NCI-H2081 treated with DMSO at 0.1 percent for 48 hours (cell line): ENCODE results near the gene PEX26.
"Not testable (repeated sequence)": the region's sequence is repeated elsewhere in the genome, so short reads cannot be mapped to it uniquely, and the experiment has no call there.

ENCODE experiments used
- DNase-seq: peaks from one replicate; lab custom pipeline; 2025; lab: John Stamatoyannopoulos, UW

PEX26 gene

GRCh38 chr22:18119409-18120110 lies 41.8 kb downstream of the PEX26 start:
- DNase-seq = no peak

- no peak for DNase-seq
These were observed 43.1 kb downstream of the PEX26 start for GRCh38 chr22:18120857-18121256.

- no peak for DNase-seq
These were observed 43.7 kb downstream of the PEX26 start for GRCh38 chr22:18121506-18121905.

- DNase-seq = no peak
These were observed 44.3 kb downstream of the PEX26 start for GRCh38 chr22:18121954-18122554.

GRCh38 chr22:18123476-18124025 lies 45.8 kb downstream of the PEX26 start:
- not testable (repeated sequence) for DNase-seq

- no peak for DNase-seq
These were observed 48.8 kb downstream of the PEX26 start for GRCh38 chr22:18126606-18127005.

- DNase-seq = no peak
These were observed 52.2 kb downstream of the PEX26 start for GRCh38 chr22:18130018-18130417.

GRCh38 chr22:18130699-18131429 lies 53.1 kb downstream of the PEX26 start:
- no peak for DNase-seq

- no peak for DNase-seq
These were observed 55.7 kb downstream of the PEX26 start for GRCh38 chr22:18133452-18133851.

GRCh38 chr22:18136563-18137320 lies 59.0 kb downstream of the PEX26 start:
- no peak for DNase-seq

GRCh38 chr22:18141004-18141403 lies 63.2 kb downstream of the PEX26 start:
- not testable (repeated sequence) for DNase-seq

- no peak for DNase-seq
These were observed 66.3 kb downstream of the PEX26 start for GRCh38 chr22:18144105-18144504.

- no peak for DNase-seq
These were observed 68.0 kb downstream of the PEX26 start for GRCh38 chr22:18145676-18146388.

GRCh38 chr22:18146389-18146753 lies 68.6 kb downstream of the PEX26 start:
- no peak for DNase-seq

GRCh38 chr22:18147791-18148190 lies 70.0 kb downstream of the PEX26 start:
- DNase-seq = no peak

- no peak for DNase-seq
These were observed 70.6 kb downstream of the PEX26 start for GRCh38 chr22:18148293-18148965.

GRCh38 chr22:18152519-18152918 lies 74.7 kb downstream of the PEX26 start:
- DNase-seq = no peak

GRCh38 chr22:18154821-18155390 lies 77.1 kb downstream of the PEX26 start:
- no peak for DNase-seq
